H9 (cell line): Measurements from ENCODE around the gene DHRSX. TPM values are rescaled to one million over a fixed set of nuclear protein-coding genes. Genes with fewer than 3 reads are reported as not detected.
"Not testable (repeated sequence)": the region's sequence is repeated elsewhere in the genome, so short reads cannot be mapped to it uniquely, and the experiment has no call there.

Source experiments
- DNase-seq: peaks from one replicate; pipeline ENCODE4 v3.0.0-alpha.2; 2017
- H2AFZ ChIP-seq: one replicate; pipeline ENCODE4 v1.6.1; 2013; ENCODE audit warnings: mild to moderate bottlenecking, low read length, control low read depth, moderate library complexity
- H2AK5ac ChIP-seq: 2 replicates; pipeline ENCODE4 v1.6.1; 2013; ENCODE audit warnings: low read length, control low read depth, mixed read lengths; ENCODE audit not compliant: insufficient read length
- H2BK120ac ChIP-seq: one replicate; pipeline ENCODE4 v1.6.1; 2013; ENCODE audit warnings: low read depth, mild to moderate bottlenecking, low read length, control low read depth, inconsistent platforms; ENCODE audit not compliant: poor library complexity, severe bottlenecking
- H2BK12ac ChIP-seq: 2 replicates; pipeline ENCODE4 v1.6.1; 2013; ENCODE audit warnings: low read length, control low read depth, mixed read lengths, low read depth; ENCODE audit not compliant: insufficient read length
- H2BK15ac ChIP-seq: 2 replicates; pipeline ENCODE4 v1.6.1; 2013; ENCODE audit warnings: low read depth, low read length, control low read depth
- H2BK20ac ChIP-seq: one replicate; pipeline ENCODE4 v1.6.1; 2013; ENCODE audit warnings: low read depth, mild to moderate bottlenecking, low read length, control low read depth, inconsistent platforms; ENCODE audit not compliant: poor library complexity, severe bottlenecking
- H2BK5ac ChIP-seq: 2 replicates; pipeline ENCODE4 v1.6.1; 2013; ENCODE audit warnings: low read length, control low read depth, mixed read lengths; ENCODE audit not compliant: insufficient read length
- H3K14ac ChIP-seq: 2 replicates; pipeline ENCODE4 v1.6.1; 2013; ENCODE audit warnings: low read length, control low read depth; ENCODE audit not compliant: insufficient read depth
- H3K18ac ChIP-seq: 2 replicates; pipeline ENCODE4 v1.6.1; 2013; ENCODE audit warnings: low read depth, mild to moderate bottlenecking, mixed read lengths, low read length, control low read depth; ENCODE audit not compliant: insufficient read length
- H3K23ac ChIP-seq: 2 replicates; pipeline ENCODE4 v1.6.1; 2013; ENCODE audit warnings: low read length, control low read depth, mixed read lengths, low read depth; ENCODE audit not compliant: insufficient read length
- H3K23me2 ChIP-seq: 2 replicates; pipeline ENCODE4 v1.6.1; 2013; ENCODE audit warnings: low read depth, mild to moderate bottlenecking, mixed read lengths, low read length, control low read depth; ENCODE audit not compliant: insufficient read length, poor library complexity, severe bottlenecking
- H3K27ac ChIP-seq: 2 replicates; pipeline ENCODE4 v1.5.1; 2013; ENCODE audit warnings: low read length, control low read depth, mixed read lengths, low read depth; ENCODE audit not compliant: insufficient read length
- H3K27me3 ChIP-seq: 2 replicates; pipeline ENCODE4 v1.6.1; 2013; ENCODE audit warnings: low read length, control low read depth, inconsistent platforms; ENCODE audit not compliant: insufficient read depth
- H3K4ac ChIP-seq: 2 replicates; pipeline ENCODE4 v1.6.1; 2013; ENCODE audit warnings: low read depth, mild to moderate bottlenecking, control low read depth, inconsistent platforms, low read length, moderate library complexity
- H3K4me1 ChIP-seq: 2 replicates; pipeline ENCODE4 v1.6.1; 2013; ENCODE audit warnings: low read length, control low read depth, inconsistent platforms; ENCODE audit not compliant: insufficient read depth
- H3K4me2 ChIP-seq: 2 replicates; pipeline ENCODE4 v1.6.1; 2013; ENCODE audit warnings: low read length, control low read depth, mixed read lengths; ENCODE audit not compliant: insufficient read length, insufficient read depth
- H3K56ac ChIP-seq: 2 replicates; pipeline ENCODE4 v1.6.1; 2013; ENCODE audit warnings: low read depth, mild to moderate bottlenecking, mixed read lengths, low read length, control low read depth; ENCODE audit not compliant: insufficient read length
- H3K79me1 ChIP-seq: 2 replicates; pipeline ENCODE4 v1.6.1; 2013; ENCODE audit warnings: low read depth, mild to moderate bottlenecking, moderate library complexity, low read length, control low read depth, inconsistent platforms; ENCODE audit not compliant: insufficient read depth, poor library complexity, severe bottlenecking
- H3K79me2 ChIP-seq: 2 replicates; pipeline ENCODE4 v1.6.1; 2013; ENCODE audit warnings: low read length, control low read depth, inconsistent platforms; ENCODE audit not compliant: insufficient read depth
- H3K9ac ChIP-seq: 2 replicates; pipeline ENCODE4 v1.6.1; 2013; ENCODE audit warnings: low read length, control low read depth, mixed read lengths; ENCODE audit not compliant: insufficient read length; ENCODE audit errors: extremely low read depth
- H3K9me3 ChIP-seq: one replicate; pipeline ENCODE4 v1.6.1; 2013; ENCODE audit warnings: low read depth, low read length, inconsistent platforms; ENCODE audit not compliant: control insufficient read depth
- H3T11ph ChIP-seq: one replicate; pipeline ENCODE4 v1.6.1; 2013; ENCODE audit warnings: mild to moderate bottlenecking, low read length, control low read depth, inconsistent platforms
- H4K20me1 ChIP-seq: one replicate; pipeline ENCODE4 v1.6.1; 2013; ENCODE audit not compliant: control insufficient read depth, insufficient read length, insufficient read depth
- H4K5ac ChIP-seq: 2 replicates; pipeline ENCODE4 v1.6.1; 2013; ENCODE audit warnings: low read depth, mild to moderate bottlenecking, mixed read lengths, low read length, control low read depth; ENCODE audit not compliant: insufficient read length
- H4K8ac ChIP-seq: replicated peaks from 2 replicates; pipeline ENCODE4 v1.6.1; 2013; ENCODE audit warnings: low read length, control low read depth, mixed read lengths, low read depth; ENCODE audit not compliant: insufficient read length
- H4K91ac ChIP-seq: 2 replicates; pipeline ENCODE4 v1.6.1; 2013; ENCODE audit warnings: low read depth, mild to moderate bottlenecking, moderate library complexity, mixed read lengths, low read length, control low read depth; ENCODE audit not compliant: insufficient read length
- H3K27ac Mint-ChIP-seq, 3 experiments: 2 replicates in 2 of 3; 3 replicates in 1 of 3; pipeline ENCODE4 v1.8.0; 2020 to 2021; ENCODE audit warnings: mixed read lengths in 3 of 3, mild to moderate bottlenecking in 1 of 3, moderate library complexity in 1 of 3
- H3K27me3 Mint-ChIP-seq: 2 replicates; pipeline ENCODE4 v1.8.0; 2021; ENCODE audit warnings: low read depth, mild to moderate bottlenecking, moderate library complexity, mixed read lengths
- H3K36me3 Mint-ChIP-seq, 3 experiments: 2 replicates in 2 of 3; 3 replicates in 1 of 3; pipeline ENCODE4 v1.8.0; 2020 to 2021; ENCODE audit warnings: low read depth in 3 of 3, mixed read lengths in 3 of 3; ENCODE audit not compliant: insufficient read depth in 1 of 3
- H3K4me1 Mint-ChIP-seq, 2 experiments: 2 replicates each; pipeline ENCODE4 v1.8.0; 2020; ENCODE audit warnings: mixed read lengths in 2 of 2
- H3K4me3 Mint-ChIP-seq, 2 experiments: 2 replicates in 1 of 2; 3 replicates in 1 of 2; pipeline ENCODE4 v1.8.0; 2020 to 2021; ENCODE audit warnings: mild to moderate bottlenecking in 2 of 2, mixed read lengths in 2 of 2, moderate library complexity in 1 of 2
- H3K9me3 Mint-ChIP-seq, 2 experiments: 2 replicates in 1 of 2; 3 replicates in 1 of 2; pipeline ENCODE4 v1.8.0; 2020; ENCODE audit warnings: mild to moderate bottlenecking in 2 of 2, mixed read lengths in 2 of 2, moderate library complexity in 1 of 2
- WGBS: extraction: QIAGEN DNeasy Blood & Tissue Kit; methylation state at CpG from one replicate; pipeline ENCODE4 v1.1.7; 2013; ENCODE audit warnings: missing lambda C conversion rate, low lambda C conversion rate, mixed read lengths; ENCODE audit not compliant: insufficient read length; ENCODE audit errors: extremely low coverage; 5-methylcytosine and 5-hydroxymethylcytosine counted together
- total RNA-seq: library from RNA; stranded (reverse); gene quantifications from 2 replicates; pipeline ENCODE4 v1.2.1, GENCODE V29; 2021

Gene DHRSX
- total RNA-seq, 1 experiment from 2014 or later = 44.0 TPM

- not testable (repeated sequence) for H4K5ac ChIP-seq, H3K27ac ChIP-seq, H2BK12ac ChIP-seq, H4K20me1 ChIP-seq, H4K91ac ChIP-seq, H2BK120ac ChIP-seq, H2BK15ac ChIP-seq, H3K4me3 Mint-ChIP-seq, H2AK5ac ChIP-seq, H3K18ac ChIP-seq, H3K9me3 ChIP-seq, H3T11ph ChIP-seq, H3K14ac ChIP-seq, H3K27me3 Mint-ChIP-seq, H3K23ac ChIP-seq, H2BK5ac ChIP-seq, H4K8ac ChIP-seq, H3K9ac ChIP-seq, H3K56ac ChIP-seq, H3K27me3 ChIP-seq, H2AFZ ChIP-seq, H3K79me1 ChIP-seq, H3K23me2 ChIP-seq, H3K4me2 ChIP-seq, DNase-seq, H3K4me1 ChIP-seq, H2BK20ac ChIP-seq, H3K4ac ChIP-seq, H3K79me2 ChIP-seq
- Mint-ChIP-seq H3K36me3 (peaks cover 29 to 54% (median 34%) of the 10 kb centered on the region in 3 experiments), H3K27ac (peak overlapping the region in 1 of 3 experiments; percentile 94; a peak in 3 of 7 replicates), H3K9me3 (peaks cover 21 to 26% of the 10 kb centered on the region in 2 experiments), H3K4me1 (peaks cover 28 to 38% of the 10 kb centered on the region in 2 experiments)
- WGBS = no CpG with 5 or more reads among the region's 10 CpGs
Measured at GRCh38 chrX:2460048-2460447, 40.7 kb downstream of the DHRSX start.
